GM19468 (cell line): ENCODE data around the gene GVQW3.
A peak's percentile ranks its signal among the peaks of the same experiment; 100 is the strongest.

Experiments used
- ATAC-seq: cut with Tn5 transposase; IDR thresholded peaks from one replicate; pipeline ENCODE4 v1.9.1; 2021; ENCODE audit warnings: mild to moderate bottlenecking, moderate library complexity, moderate number of reproducible peaks; ENCODE audit not compliant: unreplicated experiment; ENCODE audit errors: extremely low read depth

GVQW3 gene

DNA sequence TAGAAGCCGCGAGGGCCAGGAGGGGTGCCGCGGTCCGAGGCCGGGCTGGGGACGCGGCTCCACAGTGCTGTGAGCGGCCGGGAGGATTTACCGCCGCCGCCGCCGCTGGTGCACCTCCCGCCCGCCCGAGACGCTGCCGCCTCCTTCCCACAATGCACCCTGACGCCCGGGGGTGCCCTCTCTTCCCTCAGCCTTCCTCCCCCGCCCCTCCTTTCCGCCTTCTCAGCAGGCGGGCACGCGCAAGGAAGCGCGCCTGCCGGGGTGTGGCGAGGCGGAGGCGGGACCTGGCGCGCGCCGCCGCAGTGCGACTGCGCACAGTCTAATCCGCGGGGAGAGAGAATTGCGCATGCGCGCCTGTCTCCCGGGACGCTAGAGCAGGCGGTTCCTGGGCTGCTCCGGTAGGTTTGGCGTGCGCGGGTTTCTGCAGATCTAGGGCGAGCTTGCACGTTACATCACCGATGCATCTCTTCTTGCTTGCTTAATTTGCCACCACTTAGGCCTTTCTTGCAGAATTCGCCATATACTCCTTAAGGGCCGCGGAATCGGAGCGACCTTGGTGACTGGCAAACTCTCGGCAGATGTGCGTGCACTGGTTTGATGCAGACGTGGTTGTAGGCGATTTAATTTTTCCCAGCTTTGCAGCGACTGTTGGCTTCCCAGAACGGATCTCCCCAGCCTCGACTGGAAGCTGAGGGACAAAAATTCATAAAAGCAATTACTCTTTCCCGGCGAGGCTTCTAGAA lies at the start of gene GVQW3, which contains the start of gene THAP12:
Gene GVQW3, plus strand, starts transcription at position 347 of the 743 bp plus-strand sequence. CDS start 506 bp downstream, outside the sequence.
Gene THAP12, minus strand, starts transcription at position 156 of the 743 bp plus-strand sequence. CDS start 296 bp downstream, outside the sequence.
- ATAC-seq = peak; percentile 66

DNA sequence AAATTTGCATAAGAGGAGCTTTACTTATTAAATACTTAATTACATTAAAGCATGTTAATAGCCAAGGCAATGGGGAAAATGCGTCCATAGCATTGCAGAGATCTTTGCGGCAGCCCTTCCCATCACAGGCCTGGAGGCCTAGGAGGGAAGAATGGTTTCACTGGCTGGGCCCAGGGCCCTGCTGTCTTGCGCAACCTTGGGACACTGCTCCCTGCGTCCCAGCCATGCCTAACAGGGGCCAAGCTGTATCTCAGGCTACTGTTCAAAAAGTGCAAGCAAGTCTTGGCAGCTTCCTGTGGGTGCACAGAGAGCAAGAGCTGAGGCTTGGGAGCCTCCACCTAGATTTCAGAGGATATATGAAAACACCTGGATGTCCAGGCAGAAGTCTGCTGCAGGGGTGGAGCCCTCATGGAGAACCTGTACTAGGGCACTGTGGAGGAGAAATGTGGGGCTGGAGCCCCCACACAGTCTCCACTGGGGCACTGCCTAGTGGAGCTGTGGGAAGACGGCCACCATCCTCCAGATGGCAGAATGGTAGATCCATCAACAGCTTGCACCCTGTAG lies 46.2 kb upstream of the GVQW3 start:
- ATAC-seq = no peak

DNA sequence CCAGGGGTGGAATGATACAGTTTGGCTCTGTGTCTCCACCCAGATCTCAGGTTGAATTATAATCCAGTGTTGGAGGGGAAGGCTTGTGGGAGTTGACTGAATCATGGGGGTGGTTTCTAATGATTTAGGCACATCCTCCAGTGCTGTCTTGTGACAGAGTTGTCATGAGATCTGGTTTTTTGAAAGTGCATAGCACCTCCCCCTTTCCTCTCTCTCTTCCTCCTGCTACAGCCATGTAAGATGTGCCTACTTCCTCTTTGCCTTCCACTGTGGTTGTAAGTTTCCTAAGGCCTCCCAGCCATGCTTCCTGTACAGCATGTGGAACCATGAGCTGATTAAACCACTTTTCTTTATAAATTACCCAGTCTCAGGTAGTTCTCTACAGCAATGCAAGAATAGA lies 45.3 kb upstream of the GVQW3 start:
- no peak for ATAC-seq

DNA sequence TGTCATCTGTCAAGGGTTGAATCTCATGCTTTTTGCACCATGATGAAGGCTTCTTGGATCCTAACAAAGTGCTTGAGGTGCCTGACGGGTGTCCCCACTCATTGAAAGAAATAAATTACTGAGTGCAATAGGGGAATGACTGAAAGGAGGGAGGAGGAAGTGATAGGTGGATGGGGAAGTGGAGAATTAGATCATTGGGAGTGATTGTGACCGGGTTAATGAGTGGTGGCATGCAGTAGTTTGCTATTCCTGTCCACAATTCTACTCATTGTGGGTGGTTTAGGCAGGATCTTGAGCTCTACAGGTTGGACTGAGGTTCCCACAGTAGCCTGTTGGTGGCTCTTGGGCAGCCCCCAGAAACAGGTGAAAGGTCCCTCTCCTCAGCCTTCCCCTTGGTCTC lies 44.5 kb upstream of the GVQW3 start:
- ATAC-seq = no peak

DNA sequence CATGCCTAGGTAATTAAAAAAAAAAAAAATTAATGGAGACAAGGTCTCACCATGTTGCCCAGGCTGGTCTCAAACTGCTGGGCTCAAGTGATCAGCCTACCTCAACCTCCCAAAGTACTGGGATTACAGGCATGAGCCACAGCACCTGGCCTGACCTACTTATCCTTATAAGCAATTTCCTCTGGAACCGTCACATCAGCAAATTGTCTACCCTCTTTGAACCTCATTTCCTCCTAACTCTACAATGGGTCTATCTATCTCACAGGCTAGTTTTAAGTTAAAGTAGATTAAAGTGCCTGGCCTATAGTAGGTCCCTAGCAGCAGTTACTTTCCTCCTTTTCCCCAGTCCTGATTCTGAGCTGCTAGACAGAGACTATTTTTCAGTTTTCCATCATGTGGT lies 43.7 kb upstream of the GVQW3 start:
- no peak for ATAC-seq

DNA sequence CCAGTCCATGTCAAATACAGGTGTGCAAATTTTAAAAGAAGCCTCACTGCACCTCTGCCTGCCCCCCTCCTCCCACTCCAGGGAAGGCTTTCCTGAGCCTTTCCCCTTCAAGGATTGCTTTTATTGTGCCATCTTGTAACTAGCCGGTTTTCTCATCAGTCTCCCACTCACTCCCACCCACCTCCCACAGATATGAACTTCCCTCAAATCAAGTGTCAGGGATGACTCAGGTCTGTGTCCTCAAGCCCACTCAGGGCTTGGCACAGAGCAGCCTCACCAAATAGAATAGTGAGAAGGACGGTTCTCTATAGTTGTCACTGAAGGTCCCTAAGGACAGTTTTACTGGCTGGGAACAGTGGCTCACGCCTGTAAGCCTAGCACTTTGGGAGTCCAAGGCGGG lies 43.2 kb upstream of the GVQW3 start:
- no peak for ATAC-seq

DNA sequence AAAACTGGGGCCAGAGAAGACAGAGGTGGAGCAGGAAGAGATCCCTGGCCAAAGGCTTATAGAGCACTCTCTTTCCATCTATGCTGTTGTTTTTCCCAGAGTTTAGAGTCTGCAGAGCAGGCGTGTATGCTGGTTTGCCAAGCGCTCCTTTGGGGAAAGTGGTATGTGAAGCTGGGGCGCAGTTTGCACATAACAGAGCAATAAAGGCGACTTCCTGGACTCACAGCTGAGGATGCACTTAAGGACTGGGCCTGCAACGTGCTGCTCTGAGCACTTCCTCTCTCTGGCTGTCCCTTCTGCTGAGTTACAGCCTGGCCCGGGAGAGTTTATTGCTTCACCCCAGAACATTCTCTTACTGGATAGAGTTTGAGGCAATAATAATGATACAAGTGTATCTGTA lies 41.9 kb upstream of the GVQW3 start:
- ATAC-seq = no peak

DNA sequence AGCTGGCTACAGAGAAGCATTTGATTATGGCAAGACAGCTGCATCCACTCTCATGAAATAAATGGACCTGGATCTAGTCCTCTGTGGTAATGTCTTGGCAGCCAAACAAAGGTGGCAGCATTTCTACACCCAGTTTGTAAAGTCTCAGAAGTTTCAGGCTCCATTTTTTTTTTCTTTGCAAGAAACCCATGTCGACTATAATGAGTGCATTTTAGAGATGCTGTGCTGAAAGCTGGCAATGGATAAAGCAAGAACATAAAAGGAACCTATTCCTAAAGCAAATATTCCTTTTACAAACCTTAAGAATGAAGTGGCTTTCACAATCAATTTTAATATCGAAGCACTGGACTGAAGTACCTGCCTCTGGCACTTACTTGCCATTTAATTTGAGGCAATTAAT lies 33.7 kb upstream of the GVQW3 start:
- no peak for ATAC-seq

DNA sequence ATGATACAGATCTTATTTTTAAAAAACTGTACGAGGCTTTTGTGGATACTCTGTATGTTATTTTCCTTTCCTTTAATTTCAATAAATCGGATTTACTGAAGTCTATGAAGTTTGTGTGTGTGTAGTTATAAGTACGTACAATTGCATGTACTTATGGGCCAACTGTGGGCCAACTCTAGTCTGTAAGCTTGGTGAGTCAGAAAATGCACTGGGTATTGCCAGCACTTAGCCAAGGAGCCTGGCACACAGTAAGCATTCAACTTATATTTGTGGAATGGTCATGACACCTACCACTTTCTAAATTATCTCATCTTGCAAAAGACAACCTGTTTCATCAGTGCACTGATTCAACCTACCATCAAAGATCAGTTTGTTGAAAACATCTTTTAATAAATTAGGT lies 32.8 kb upstream of the GVQW3 start:
- no peak for ATAC-seq

DNA sequence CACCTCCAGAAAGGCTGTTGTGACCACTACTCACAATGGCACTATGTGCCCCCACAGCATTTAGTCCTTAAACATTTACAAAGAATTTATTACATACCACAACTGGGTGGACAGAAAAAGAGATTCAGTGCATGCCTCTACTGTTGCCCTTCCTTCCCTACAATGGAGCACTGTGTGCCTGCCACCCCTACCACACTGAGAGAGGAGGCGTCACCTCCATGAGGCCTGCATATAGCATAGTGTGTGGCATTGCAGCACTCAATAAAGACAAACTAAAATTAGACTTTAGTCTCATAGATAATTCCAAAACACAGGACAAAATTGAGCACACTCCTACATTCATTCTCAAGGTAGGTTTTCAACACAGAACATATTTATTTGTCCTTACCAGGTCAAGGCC lies 26.0 kb upstream of the GVQW3 start:
- ATAC-seq = no peak

DNA sequence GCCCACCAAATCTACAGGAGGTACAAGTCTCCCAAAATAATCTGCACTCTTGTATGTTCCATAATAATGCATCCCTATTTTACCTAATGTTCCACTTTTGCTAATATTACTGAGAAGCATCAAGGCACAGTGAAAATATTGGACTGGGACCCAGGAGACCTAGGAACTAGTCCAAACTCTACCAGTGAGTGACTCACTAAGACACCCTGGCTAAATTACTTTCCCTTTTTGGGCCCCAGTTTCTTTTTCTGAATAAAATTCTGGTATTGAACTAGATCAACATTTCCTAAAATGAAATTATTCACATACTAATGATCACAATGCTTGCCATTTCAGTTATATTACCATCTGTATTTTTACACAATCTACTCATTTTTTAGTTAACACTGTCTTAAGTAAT lies 19.7 kb upstream of the GVQW3 start:
- ATAC-seq = no peak

DNA sequence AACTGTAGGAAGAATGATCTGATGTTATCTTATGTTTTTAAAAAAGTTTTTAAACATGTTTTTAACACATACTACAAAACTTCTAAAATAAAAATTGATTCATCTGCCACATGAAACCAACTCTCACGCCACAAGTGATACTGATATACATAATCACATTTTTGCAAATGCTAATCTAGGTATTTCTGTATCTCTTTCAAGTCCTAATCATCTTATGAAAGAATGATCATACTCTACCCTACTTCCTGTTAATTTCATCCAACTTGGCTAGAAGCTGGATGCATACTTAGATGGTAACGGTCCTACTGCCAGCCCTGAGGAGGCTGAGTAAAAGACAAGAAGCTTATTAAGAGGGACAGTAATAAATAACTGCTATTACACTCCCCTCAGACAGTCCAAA lies 19.3 kb upstream of the GVQW3 start:
- ATAC-seq = no peak

DNA sequence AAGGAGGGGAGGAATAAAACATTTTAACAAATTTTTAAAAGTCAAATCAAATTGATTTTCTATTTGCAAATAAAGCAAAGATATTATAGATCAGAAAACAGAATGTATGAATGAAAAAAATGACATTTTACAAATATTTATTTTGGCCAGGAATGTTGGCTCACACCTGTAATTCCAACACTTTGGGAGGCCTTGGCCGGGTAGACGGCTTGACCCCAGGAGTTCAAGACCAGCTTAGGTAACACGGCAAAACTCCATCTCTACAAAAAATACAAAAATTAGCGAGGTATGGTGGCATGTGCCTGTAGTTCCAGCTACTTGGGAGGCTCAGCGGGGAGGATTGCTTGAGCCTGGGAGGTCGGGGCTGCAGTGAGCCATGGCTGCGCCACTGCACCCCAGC lies 18.4 kb upstream of the GVQW3 start:
- no peak for ATAC-seq

DNA sequence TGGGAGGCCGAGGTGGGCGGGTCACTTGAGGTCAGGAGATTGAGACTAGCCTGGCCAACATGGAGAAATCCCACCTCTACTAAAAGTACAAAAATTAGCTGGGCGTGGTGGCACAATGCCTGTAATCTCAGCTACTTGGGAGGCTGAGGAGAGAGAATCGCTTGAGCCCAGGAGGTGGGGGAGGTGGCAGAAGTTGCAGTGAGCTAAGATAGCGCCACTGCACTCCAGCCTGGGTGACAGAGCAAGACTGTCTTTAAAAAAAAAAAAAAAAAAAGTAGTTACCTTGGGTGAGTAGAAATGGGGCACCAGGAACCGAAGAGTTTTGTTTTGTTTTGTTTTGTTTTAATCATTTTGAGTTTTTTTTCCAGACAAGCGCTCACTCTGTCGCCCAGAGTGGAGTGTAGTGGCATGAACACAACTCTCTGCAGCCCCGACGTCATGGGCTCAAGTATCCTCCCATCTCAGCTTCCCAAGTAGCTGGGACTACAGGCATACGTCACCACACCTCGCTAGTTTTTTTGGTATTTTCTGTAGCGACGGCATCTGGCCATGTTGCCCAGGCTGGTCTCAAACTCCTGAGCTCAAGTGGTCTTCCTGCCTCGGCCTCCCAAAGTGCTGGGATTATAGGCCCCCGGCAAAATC lies 16.0 kb upstream of the GVQW3 start:
- no peak for ATAC-seq

DNA sequence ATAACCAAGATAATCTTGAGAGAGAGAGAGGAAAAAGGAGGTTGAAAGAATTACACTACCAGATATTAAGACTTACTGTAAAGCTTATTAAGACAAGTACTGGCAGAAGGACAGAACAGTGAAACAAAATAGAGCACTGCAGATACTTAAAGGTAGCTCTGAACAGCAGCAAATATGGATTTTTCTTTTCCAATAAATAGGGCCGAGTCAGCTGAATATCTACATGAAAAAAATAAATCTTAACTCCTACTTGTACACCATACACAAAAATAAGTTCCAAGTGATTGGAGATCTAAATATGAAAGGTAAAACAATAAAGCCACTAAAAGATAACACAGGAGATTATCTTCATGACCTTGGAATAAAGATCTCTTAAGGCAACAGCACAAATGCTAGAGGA lies 12.6 kb upstream of the GVQW3 start:
- no peak for ATAC-seq

DNA sequence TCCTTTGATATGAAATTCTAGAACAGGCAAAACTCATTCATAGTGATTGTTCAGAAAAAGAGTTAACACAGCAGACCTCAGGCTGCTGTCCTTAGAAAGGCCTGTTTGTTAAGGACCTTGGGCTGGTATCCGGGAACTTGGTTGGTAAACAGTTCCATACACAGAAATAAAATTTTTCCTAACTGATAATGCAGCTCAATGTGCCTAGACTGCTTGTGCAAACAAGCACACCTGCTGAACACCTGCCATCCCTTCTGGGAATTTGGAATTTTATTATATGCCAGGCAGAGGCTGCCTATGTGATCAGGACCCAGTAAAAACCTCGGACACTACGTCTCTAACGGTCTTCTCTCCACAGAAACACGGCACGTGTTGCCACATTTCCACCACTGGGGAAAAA lies 11.7 kb upstream of the GVQW3 start:
- no peak for ATAC-seq

DNA sequence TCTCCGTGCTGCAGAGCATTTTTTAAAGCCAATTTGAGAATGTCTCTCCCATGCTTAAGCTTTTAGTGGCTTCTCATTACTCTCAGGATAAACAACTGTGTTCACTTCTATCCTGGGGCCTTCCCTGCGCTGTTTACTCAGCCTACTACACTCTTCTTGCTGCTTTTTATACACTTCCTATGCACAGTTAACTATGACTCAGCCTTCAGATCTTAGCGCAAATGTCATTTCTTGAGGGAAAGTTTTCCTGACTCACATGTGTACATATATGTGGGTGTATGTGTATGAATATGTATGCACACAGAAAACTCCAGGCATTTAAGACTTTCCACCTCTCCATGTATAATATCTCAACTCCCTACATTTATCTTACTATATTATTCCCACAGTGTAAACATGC lies 10.0 kb upstream of the GVQW3 start:
- ATAC-seq = no peak

DNA sequence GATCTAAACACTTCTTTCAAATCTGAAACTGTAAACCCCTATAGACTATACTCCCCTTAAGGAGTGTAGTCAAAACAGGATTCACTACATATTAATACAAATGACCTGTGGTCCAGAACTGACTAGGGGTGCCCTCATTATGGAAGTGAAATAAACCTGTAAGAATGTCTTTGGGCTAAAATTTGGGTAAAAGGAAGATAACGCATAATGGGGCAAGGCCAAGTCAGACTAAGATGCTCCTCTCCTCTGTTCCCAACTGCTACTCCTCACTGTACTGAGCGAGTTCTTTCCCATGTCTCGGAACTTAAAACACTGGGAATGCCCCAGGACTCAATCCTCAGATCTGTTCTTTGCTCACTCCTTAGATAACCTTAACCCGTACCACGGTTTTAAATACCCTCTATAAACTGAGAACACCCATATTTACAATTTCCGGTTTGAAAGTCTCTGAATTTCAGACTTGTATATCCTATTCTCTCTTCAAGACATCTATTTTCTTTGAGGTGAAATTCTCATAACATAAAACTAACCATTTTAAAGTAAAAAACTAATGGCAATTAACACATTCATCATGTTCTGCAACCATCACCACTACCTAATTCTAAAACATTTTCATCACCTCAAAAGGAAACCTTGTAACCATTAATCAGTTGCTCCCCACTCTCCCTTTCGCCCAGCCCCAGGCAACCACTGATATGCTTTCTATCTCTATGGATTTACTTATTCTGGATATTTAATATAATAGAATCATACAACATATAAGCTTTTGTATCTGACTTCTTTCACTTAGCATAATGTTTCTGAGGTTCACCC lies 4.2 kb upstream of the GVQW3 start:
- ATAC-seq = no peak

DNA sequence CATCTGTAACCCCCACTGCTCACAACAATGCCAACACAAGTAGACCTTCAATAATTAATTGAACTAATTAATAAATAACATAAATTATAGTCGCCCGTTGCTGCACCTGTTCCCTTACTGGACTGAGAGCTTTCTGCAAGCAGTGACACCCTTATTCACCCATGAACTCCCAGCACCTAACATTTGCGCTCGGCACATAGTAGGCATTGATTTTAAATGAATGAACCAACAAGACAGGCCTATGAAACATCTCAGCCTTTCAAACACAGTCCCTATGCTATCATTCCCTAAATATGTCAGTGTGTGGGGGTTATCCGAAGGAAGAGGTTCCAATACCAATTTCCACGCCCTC lies 1.3 kb upstream of the GVQW3 start:
- ATAC-seq = no peak

DNA sequence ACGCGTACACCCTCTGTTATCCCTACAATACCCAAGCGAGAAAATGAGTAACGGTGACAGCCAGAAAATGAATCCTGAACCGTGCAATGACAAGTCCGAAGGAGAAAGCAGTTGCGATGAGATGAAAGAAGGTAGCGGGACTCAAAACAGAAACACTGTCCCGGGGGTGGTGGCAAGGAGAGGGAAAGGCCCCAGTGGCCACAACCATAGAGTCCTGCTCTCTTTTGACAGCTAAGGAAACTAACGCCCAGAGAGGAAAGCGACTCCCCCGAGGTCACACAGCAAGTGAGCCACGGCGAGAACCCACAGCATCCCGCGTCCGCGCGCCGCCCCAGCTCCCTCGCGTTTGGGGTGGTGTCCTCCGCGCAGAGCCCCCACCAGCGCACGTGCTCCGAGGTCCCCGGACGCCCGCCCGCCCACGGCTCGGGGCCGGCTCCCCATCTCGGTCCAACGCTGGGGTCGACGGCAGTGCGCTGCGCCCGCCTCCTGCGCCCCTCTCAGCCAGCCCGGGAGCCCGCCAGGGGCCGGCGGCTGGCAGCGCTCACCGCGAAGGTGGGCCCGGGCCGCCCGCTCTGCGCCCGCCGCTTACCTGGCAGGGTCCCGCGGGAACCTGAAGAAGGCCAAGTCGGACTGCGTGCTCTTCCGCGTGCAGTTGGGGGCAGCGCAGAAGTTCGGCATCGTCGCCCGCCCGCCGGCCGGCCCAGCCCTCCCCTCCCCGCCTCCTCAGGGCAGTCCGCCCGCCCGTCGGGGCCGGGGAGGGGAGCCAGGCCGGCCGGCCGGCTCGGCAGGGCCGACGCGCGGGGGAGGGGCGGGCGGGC lies 755 bp upstream of the GVQW3 start:
- peak; percentile 6 for ATAC-seq
